Chondrocyte (in vitro differentiated cells): Measurements from ENCODE around the gene PALM. TPM values are rescaled to one million over a fixed set of nuclear protein-coding genes. Genes with fewer than 3 reads are reported as not detected.

ENCODE experiments used
- DNase-seq: peaks from one replicate; pipeline ENCODE4 v3.0.0; 2021; ENCODE audit warnings: mixed read lengths, low spot score
- H3K27ac Mint-ChIP-seq: one replicate; pipeline ENCODE4 v1.8.0; 2021; ENCODE audit warnings: mild to moderate bottlenecking, moderate library complexity, mixed read lengths; ENCODE audit not compliant: unreplicated experiment
- H3K27me3 Mint-ChIP-seq: 2 replicates; pipeline ENCODE4 v1.8.0; 2021; ENCODE audit warnings: low read depth, mixed read lengths
- H3K36me3 Mint-ChIP-seq: 2 replicates; pipeline ENCODE4 v1.8.0; 2021; ENCODE audit warnings: low read depth, mixed read lengths
- H3K4me1 Mint-ChIP-seq: 2 replicates; pipeline ENCODE4 v1.8.0; 2021; ENCODE audit warnings: low read depth, mild to moderate bottlenecking, mixed read lengths
- H3K4me3 Mint-ChIP-seq: one replicate; pipeline ENCODE4 v1.8.0; 2021; ENCODE audit warnings: mild to moderate bottlenecking, moderate library complexity, mixed read lengths; ENCODE audit not compliant: unreplicated experiment
- H3K9me3 Mint-ChIP-seq: 2 replicates; pipeline ENCODE4 v1.8.0; 2021; ENCODE audit warnings: low read depth, mixed read lengths
- CTCF ChIP-seq: fragments of 200-600 bp; sonication (generic); IDR thresholded peaks from 2 replicates; pipeline ENCODE4 v1.5.0; 2021; ENCODE audit warnings: antibody characterized with exemption, mild to moderate bottlenecking, moderate library complexity
- total RNA-seq: library from RNA; stranded (reverse); gene quantifications from 3 replicates; pipeline ENCODE4 v1.2.1, GENCODE V29; 2021

PALM gene
- total RNA-seq, 1 donor from 2014 or later: 182 TPM

GRCh38 chr19:746956-747355, 38.2 kb downstream of the PALM start:
- DNase-seq: no peak
- Mint-ChIP-seq H3K27ac (no peak overlapping the region), H3K4me1 (peaks cover 7% of the 10 kb centered on the region), H3K4me3 (no peak overlapping the region), H3K27me3 (no peaks in the 10 kb centered on the region), H3K9me3 (no peaks in the 10 kb centered on the region), H3K36me3 (peaks cover 15% of the 10 kb centered on the region)
- no peak for TF ChIP-seq CTCF

GRCh38 chr19:747432-748273, 38.9 kb downstream of the PALM start:
- H3K27me3 Mint-ChIP-seq: no peaks in the 10 kb centered on the region
- H3K27ac Mint-ChIP-seq: no peak overlapping the region
- DNase-seq: no peak
- H3K9me3 Mint-ChIP-seq: no peaks in the 10 kb centered on the region
- no peak overlapping the region for H3K4me3 Mint-ChIP-seq
- no peak for TF ChIP-seq CTCF
- peaks cover 12% of the 10 kb centered on the region for H3K4me1 Mint-ChIP-seq
- H3K36me3 Mint-ChIP-seq: peaks cover 12% of the 10 kb centered on the region

- H3K36me3 Mint-ChIP-seq: peaks cover 12% of the 10 kb centered on the region
- peaks cover 18% of the 10 kb centered on the region for H3K4me1 Mint-ChIP-seq
- no peak for TF ChIP-seq CTCF
- no peak overlapping the region for H3K27ac Mint-ChIP-seq
- H3K9me3 Mint-ChIP-seq: no peaks in the 10 kb centered on the region
- no peaks in the 10 kb centered on the region for H3K27me3 Mint-ChIP-seq
- DNase-seq: no peak
- no peak overlapping the region for H3K4me3 Mint-ChIP-seq
Observed at GRCh38 chr19:748274-748598, 39.5 kb downstream of the PALM start.

DNA sequence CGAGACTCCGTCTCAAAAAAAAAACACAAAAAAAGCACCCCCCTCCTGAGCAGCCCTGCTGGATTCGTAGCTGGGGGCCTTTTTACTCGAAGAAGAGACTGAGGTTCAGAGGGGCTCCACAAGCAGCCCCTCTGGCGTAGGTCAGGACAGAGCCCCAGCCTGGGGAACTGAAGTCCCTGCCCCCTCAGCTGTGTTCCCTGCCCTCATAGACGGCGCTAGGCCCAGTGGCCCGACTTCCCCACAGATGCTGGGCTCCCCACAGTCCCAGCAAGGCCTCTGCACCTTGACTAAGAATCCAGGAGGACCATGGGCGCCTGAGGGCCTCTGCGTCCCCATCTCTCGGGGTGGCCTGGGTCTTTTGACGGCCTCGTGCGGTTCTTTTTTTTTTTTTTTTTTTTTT, 41.1 kb downstream of the PALM start:
- no peak for DNase-seq
- peaks cover 22% of the 10 kb centered on the region for H3K4me1 Mint-ChIP-seq
- peaks cover 6% of the 10 kb centered on the region for H3K36me3 Mint-ChIP-seq
- TF ChIP-seq CTCF: no peak
- no peaks in the 10 kb centered on the region for H3K9me3 Mint-ChIP-seq
- no peak overlapping the region for H3K4me3 Mint-ChIP-seq
- H3K27ac Mint-ChIP-seq: no peak overlapping the region
- H3K27me3 Mint-ChIP-seq: no peaks in the 10 kb centered on the region

GRCh38 chr19:750640-751423, 42.1 kb downstream of the PALM start, which contains the start of gene MISP:
Gene MISP (plus strand): TSS chr19:751112. CDS start chr19:756947, 5,835 bp downstream.
- Mint-ChIP-seq H3K27me3 (no peaks in the 10 kb centered on the region), H3K36me3 (peaks cover 5% of the 10 kb centered on the region), H3K4me1 (peaks cover 22% of the 10 kb centered on the region), H3K4me3 (no peak within 1 kb of the TSS), H3K27ac (peak within 1 kb of the TSS; percentile 96), H3K9me3 (no peaks in the 10 kb centered on the region)
- no peak for TF ChIP-seq CTCF
- DNase-seq: no peak
